ENCODE data around the gene USF3.
A peak's percentile ranks its signal among the peaks of the same experiment; 100 is the strongest.

The USF3 gene, protein sequence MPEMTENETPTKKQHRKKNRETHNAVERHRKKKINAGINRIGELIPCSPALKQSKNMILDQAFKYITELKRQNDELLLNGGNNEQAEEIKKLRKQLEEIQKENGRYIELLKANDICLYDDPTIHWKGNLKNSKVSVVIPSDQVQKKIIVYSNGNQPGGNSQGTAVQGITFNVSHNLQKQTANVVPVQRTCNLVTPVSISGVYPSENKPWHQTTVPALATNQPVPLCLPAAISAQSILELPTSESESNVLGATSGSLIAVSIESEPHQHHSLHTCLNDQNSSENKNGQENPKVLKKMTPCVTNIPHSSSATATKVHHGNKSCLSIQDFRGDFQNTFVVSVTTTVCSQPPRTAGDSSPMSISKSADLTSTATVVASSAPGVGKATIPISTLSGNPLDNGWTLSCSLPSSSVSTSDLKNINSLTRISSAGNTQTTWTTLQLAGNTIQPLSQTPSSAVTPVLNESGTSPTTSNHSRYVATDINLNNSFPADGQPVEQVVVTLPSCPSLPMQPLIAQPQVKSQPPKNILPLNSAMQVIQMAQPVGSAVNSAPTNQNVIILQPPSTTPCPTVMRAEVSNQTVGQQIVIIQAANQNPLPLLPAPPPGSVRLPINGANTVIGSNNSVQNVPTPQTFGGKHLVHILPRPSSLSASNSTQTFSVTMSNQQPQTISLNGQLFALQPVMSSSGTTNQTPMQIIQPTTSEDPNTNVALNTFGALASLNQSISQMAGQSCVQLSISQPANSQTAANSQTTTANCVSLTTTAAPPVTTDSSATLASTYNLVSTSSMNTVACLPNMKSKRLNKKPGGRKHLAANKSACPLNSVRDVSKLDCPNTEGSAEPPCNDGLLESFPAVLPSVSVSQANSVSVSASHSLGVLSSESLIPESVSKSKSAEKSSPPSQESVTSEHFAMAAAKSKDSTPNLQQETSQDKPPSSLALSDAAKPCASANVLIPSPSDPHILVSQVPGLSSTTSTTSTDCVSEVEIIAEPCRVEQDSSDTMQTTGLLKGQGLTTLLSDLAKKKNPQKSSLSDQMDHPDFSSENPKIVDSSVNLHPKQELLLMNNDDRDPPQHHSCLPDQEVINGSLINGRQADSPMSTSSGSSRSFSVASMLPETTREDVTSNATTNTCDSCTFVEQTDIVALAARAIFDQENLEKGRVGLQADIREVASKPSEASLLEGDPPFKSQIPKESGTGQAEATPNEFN (N-terminal part only)

DNA sequence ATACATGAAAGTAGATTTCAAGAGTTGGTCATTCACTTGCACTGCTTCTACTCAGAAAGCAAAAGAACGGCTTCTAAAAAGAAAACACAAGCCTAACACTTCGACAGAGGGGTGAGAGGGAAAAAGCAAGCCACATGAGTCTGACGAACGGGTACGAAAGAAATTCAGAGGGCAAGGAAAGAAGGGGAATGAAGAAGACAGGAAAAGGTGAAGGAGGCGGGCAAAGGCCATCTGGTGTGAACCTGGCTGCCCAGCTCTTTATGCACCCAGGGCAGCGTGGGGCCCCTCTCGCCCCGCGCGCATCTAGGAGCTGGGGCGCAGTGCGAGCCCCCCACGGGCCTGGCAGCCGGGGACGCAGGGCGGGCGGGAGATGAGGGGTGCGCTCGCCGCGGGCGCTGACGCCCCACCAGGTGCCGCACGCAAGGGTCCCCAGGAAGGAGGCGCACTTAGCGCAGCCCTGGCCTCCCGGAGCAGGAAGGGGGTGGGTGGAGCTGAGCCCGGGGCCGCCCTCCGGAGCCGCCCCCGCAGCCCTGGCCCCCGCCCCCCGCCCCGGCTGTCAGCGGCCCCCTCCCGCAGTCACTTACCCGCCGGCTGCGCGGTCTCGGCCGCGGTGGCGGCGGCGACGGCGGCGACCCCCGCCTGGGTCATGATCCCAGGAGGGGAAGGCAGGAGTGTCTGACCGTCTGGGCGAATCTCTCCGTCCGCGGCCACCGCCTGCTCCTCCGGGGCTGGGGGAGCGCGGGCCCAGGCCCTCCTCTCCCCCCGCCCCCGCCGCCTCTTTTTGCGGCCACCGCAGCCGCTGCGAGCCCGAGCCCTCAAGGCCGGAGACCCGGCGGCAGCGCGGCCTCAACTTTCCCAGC lies at the start of gene USF3:
Gene USF3 (minus strand): TSS at position 857 of the 860 bp plus-strand sequence. CDS start 21,764 bp downstream, outside the sequence.
- DNase-seq (ENCODE audit: low spot score) (peak; percentile 96), FAIRE-seq (peak; percentile 27)

DNA sequence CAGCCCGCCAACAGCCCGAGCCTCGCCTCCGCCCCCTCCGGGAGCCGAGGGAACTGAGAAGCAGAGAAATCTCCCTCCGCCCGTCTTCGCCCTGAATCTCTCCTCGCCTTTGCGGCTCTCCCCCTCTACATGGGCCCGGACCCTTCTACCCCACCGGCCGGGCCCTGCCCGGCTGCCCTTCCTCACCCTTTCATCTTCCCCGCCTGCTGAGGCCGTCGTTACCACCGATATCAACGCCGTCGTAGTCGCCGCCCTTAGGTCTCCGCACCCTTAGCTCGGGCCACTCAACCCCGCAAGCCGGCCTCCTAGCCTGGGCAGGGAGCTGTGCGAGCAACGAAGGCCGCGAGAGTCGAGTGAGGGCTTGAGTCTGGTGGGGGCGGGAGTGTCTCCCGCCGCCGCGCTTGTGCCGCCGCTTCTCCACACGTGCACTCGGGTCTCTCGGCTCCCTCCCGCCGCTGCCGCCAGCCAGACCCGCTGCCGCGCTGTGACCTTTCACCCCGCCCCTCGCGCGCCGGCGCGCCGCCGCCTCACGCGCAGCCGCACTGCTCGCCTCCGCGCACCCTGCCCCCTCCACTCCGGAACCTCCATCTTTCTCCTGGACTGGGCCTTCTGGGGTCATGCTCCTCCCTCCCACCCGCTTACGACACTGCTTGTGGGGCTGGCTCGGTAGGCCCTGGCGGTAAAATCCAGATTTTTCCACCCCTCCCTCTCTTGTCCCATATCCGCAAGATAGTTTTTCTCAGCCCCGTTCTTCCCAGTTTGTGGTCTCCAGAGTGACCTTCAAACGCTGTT lies 49.5 kb upstream of the USF3 start, which contains the start of gene NAA50:
Gene NAA50 (minus strand): TSS at position 494 of the 792 bp plus-strand sequence. CDS start 300 bp downstream, at position 194.
- FAIRE-seq = peak; percentile 91

DNA sequence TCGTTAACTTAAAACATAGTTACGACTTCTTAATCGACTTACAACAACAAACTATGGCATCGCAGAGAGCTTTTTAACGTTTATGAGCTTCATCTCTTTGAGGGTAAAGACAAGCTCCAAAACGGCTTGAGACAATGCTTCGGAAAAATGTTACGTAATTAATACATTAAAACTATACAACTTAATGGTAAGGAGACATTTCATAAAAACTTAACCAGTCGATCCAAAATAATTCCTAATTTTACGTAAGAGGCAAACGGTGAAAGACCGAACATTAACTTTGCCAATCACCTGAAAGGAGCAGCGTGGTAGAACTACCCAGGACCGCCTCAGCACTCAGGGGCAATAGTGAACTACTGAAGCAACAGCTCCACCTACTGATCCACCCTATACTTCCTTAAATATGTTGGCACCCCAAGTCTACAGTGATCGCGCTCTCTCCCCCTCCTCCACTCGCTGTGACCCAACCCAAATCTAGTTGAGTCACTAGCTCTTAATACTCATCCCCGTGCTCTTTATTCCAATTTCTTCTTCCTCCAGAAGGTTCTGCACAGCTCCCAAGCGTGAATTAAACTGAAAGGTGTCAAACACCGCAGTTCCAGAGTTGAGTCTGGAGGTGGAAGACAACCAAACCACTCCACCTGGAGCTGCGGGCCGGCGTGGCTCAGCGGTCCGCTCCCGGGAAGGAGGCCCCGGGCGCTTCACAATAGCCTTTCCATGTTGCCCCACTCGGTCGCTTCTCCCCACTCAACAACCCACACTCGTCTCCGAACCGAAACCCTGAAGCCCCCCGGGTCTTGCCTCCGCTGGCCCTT lies 48.7 kb upstream of the USF3 start:
- DNase-seq (ENCODE audit: low spot score) = peak; percentile 87
- FAIRE-seq = no peak

More for the DNA sequence above, 49.5 kb upstream of the USF3 start, which contains the start of gene NAA50:
- peak; percentile 95 for DNase-seq (ENCODE audit: low spot score)

DNA sequence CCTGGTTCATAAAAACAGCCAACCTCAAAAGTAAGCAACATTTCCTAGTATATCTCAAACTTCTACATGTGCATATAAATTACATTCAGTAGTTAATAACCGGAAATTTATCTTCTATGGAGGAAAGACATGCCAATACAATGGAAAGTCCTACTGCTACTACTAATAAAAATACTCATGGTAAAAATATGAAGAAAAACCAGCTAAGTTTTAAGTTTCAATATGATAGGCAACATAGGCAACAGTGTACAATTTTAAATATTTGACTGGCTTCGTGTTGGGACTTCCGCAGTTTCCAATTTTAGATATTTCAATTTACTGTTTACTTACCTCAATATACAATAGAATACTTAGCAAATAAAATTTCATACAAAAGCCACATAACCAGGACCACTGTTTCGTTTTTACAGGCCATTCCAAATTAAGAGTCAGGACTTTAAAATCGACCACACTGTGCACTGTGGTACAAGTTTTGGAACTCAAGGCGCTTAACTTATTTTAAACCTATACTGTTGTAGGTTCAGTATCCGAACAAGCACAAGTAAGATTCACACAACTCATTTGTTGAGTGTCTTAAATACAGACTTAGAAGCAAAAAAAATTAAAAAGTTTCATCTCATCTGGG lies 46.7 kb upstream of the USF3 start:
- DNase-seq (ENCODE audit: low spot score) (no peak), FAIRE-seq (no peak)

DNA sequence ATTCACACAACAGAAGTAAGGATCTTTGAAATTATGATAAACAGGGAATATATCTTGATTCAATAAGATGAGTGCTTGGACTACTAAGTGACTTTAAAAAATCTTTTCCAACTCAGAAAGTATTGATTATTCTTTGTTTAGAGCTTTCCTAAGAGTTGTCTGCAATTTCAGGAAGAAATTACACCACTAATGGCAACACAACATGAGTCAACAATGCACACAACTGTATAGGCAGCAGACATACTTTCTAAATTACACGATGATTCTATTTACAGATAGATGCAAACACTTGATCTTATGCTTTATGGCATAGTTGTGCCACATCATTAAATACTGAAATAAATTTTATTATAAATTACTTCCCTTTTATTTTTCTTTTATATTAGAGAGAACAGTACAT lies 45.2 kb upstream of the USF3 start:
- FAIRE-seq = no peak

DNA sequence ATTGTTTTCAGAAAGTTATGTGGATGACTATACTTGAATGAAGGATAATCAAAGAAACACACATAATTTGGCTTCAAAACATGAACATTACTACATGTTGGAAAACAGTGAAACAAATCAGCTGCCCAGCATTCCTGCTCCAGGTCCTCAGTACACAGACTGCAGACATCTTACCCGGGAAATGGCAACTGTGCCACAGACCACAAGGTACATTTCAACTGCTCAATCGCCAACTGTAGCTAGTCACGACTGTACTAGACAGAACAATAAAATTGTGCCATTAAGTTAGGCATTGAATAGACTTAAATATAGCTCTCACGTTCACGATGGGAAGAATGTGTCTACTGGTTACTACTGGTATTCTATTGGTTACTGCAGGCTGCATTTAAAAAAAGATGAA lies 44.6 kb upstream of the USF3 start:
- FAIRE-seq (no peak), DNase-seq (ENCODE audit: low spot score) (no peak)

More for the DNA sequence above, 45.2 kb upstream of the USF3 start:
- DNase-seq (ENCODE audit: low spot score) = no peak

DNA sequence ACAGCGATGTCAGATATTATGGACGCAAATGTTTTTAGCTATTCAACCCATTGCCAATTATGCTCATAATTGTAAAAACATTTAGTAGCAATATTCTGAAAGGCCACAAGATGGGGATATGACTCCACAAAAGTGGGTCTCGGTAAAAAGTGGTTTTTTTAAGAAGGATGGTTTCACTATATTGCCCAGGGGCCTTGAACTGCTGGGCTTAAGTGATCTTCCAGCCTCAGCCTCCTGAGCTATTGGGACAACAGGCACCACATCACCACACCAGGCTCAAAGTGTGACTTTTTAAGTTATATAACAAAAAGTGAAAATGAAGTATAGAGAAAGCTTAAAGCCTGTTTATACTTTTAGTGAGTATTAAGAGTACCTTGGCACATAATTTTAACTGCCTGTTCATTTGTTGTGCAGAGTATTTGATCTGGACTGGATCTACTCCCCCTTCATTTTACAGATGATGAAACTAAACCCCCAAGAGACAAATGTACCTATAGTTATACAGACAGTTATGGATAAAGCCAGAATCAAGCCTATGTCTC lies 40.2 kb upstream of the USF3 start:
- peak; percentile 47 for DNase-seq (ENCODE audit: low spot score)
- peak; percentile 75 for FAIRE-seq

DNA sequence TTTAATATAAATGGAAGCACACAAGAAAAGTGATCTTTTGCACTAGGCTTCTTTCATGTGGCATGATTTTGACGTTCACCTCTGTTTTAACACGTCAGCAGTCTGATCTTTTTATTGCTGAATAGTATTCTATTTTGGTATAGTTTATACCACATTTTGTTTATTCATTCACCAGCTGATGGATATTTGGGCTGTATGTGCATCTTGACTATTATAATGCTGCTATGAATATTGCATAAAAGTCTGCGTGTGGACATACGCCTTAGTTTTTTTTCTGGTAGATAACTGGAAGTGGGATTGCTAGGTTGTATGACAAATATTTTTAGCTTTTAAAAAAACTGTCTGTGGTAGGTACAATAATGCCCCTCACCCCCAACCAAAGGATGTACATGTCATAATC lies 35.3 kb upstream of the USF3 start:
- FAIRE-seq = no peak
- DNase-seq (ENCODE audit: low spot score) = no peak

DNA sequence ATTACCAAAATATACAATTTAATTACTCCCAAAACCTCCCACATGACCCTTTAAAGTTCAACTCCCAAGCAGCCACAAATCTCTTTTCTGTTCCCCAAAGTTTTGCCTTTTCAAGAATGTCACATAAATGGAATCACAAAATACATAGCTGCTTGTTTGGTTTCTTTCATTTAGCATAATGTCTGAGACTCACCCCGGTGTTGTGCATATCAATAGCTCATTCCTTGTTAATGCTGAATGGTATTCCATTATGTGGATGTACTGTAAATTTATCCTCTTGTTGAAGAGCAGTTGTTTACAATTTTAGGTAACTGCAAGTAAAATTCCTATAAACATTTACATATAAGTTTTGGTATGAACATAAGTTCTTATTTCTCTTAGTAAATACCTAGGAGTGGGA lies 34.1 kb upstream of the USF3 start:
- DNase-seq (ENCODE audit: low spot score) (no peak), FAIRE-seq (no peak)

DNA sequence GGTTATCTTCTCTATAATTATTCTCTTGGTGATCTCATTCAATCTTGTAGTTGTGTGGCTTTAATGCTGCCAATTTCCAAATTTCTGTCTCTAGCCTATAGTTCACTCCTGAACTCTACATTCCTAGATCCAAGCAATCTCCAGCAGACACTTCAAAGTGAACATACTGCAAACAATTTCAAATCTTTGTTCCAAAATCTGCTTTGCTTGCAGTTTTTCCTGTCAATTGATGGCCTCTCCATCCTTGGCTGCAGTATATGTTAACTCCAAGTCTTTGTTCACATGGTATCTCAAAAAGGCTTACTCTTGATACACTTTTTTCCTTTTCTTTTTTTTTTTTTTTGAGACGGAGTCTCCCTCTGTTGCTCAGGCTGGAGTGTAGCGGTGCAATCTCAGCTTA lies 32.2 kb upstream of the USF3 start:
- no peak for DNase-seq (ENCODE audit: low spot score)
- no peak for FAIRE-seq

DNA sequence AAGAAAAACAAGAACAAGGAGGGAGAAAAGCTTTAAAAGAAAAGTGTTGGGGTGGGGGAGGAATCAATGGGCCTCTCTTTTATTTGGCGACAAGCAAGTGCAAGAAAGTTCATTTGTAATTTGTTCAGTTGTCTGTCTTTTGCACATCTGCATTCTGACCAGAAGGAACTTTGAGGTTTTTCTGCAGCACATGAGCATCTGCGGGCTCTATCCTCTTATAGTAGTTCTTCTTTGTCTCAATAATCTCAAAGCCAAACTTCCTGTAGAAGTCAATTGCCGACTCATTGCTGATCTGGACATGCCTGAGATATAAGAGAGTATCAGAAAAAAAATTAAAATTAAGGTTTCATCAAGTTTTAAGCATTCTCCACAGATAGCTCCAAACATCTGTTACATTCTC lies 25.2 kb upstream of the USF3 start:
- no peak for FAIRE-seq
- DNase-seq (ENCODE audit: low spot score) = no peak

DNA sequence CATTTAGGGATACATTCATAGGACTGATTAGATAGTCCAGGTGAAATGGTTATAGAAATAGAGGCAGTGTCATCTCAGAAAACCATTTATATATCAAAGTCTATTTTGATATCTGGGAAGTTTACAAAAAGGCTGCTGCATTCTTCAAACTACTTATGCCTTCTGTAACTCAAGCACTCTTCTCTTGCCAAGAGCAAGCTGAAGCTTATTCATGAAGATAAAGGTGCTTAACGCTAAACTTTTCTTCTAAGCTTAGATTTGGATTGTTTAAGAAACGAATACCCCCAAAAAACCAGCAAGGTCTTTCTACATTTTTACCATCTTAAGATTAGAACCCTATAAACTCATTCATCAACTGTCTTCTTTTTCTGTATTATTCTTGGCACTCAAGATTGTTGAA lies 23.3 kb upstream of the USF3 start:
- DNase-seq (ENCODE audit: low spot score) (no peak), FAIRE-seq (no peak)

DNA sequence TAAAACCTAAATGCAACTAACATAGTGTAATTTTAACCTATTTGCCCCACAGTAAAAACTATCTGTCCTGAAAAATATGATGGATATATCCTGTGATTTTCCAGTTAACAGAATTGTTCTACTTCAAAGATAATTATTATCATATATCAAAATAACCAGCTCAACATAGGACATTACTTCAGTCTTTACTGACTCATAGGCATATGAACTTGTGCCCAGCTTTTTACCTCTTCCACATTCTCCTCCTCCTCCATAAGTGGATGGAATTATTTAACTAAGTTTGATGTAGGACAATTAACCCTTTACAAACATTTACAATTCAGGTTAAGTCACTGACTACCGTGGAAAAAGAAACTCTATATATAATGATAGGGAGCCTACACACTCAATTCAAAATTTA lies 22.9 kb upstream of the USF3 start:
- FAIRE-seq (no peak), DNase-seq (ENCODE audit: low spot score) (no peak)

DNA sequence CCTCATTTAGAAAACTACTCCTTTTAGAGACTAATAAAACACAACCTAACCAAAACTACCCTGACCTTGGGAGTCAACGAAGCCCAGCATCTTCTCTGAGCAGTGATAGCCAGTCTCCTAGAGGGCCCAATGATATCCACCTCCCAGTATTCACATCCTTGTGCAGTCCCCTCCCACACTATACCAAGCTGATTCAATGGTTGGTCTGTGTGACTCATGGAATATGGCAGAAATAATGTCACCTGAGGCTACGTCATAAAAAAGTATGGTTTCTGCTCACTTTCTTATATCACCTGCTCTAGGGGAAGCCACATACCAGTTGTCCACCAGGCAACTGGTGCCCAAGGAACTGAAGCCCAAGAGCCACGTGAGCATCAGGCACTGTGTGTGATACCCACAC lies 21.4 kb upstream of the USF3 start:
- FAIRE-seq = peak; percentile 86

DNA sequence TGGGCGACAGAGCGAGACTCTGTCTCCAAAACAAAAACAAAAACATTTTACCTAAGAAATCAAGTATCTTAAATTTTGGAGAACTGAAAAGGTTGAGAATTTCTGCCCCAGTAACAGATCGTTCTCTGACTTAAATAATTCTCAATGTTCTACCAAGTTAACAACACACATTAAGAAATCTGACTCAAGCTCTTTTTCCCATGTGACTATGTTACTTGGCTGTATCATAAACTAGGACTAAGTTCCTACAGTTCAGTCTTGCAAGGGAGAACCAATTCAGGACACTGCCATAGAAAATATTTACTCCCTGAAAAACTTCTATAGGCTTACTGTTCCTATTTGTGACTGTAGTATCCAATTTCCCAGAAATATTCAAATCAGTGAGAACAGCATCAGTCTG lies 20.9 kb upstream of the USF3 start:
- DNase-seq (ENCODE audit: low spot score) = no peak
- FAIRE-seq = no peak

More for the DNA sequence above, 21.4 kb upstream of the USF3 start:
- DNase-seq (ENCODE audit: low spot score) = no peak

DNA sequence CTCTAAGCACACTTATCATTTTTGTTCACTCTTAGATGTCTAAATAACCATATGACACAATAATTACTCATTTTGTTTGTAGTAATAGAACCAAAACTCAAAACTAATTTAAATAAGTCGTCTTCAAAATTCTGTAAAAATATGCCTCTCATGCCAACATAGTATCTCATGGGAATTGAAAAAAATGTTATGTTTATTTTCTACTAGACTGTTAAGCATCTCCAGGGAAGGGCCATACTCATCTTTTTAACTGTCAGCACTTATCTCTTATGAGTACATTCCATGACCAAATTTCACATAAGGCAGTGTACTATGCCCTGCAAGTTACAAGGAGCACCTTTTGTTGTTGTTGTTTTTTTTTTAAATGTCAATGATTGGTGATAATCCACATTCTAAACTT lies 18.3 kb upstream of the USF3 start:
- DNase-seq (ENCODE audit: low spot score) (no peak), FAIRE-seq (no peak)

DNA sequence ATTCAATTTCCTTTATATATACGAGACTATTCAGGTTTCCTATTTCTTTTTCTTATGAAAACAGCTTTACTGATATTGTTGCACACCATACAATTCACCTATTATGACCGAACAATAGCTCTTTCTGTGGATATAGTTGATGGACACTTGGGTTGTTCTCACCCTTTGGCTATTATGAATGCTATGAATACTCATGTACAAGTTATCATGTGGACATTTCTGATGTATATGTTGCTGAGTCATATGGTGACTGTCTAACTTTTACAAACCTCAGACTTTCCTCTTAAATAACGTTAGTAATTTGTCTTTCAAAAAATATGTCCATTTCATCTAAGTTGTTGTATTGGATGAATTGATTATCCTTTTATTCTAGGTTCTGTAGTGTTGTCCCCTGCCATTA lies 15.7 kb upstream of the USF3 start:
- no peak for DNase-seq (ENCODE audit: low spot score)
- FAIRE-seq = no peak

DNA sequence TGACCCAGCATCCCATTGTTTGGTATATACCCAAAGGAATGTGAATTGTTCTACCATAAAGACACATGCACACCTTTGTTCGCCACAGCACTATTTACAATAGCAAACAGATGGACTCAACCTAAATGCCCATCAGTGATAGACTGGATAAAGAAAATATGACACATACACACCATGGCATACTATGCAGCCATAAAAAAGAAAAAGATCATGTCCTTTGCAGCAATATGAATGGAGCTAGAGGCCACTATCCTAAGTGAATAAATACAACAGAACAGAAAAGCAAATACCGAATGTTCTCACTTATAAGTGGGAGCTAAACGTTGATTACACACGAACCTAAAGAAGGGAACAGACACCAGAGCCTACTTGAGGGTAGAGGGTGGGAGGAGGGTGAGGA lies 11.4 kb upstream of the USF3 start:
- DNase-seq (ENCODE audit: low spot score) (no peak), FAIRE-seq (no peak)

Measured in urothelium cell line (cell line).